Activated naive CD8-positive, alpha-beta T cell treated with anti-CD3 and anti-CD28 coated beads, Interleukin-2, amount 50 U/mL, for 16 hours (primary cell): ENCODE measurements around the gene PGC.

Experiments
- DNase-seq: peaks from one replicate; pipeline ENCODE4 v3.0.0-alpha.2; 2020; ENCODE audit warnings: low read depth, low spot score

Gene PGC

DNA sequence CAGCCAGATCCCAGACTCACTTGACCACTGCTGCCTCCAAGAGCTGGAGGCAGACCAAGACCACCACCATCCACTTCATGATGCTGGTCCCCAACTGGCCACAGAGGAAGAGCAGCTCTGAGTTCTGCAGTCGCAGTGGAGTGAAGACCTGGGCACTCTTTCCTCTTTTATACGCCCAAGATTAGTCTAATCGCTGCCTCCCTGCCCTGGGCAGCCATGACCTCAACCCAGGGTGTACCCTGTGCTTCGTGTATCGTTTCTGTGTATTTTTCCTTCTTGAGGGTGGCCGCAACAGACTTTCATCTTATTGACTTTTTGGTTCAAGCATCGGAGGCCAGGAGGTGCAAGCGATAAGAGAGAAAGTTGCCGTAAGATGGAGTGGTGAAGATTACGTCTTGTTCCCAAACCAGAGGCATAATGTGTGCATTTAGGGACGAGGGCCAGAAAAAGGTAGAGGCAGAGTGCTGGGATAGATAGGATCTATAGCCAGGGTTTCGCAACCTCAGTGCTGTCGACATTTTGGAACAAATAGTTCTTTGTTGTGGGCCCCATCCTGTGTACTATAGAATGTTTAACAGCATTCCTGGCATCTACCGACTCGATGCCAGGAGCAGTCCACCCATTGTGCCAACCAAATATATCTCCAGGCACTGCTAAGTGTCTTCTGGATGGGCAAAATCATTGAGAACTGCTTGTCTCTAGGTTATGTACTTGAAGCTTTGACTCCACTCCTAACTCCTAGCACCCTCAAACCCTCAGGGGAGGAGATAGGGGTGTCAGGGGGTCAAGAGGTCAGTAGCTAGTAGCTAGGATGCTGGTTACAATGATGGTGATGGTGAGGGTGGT is at the start of gene PGC:
Gene PGC (minus strand): TSS at position 142 of the 846 bp plus-strand sequence. CDS start 63 bp downstream, at position 79.
- DNase-seq, result no peak

DNA sequence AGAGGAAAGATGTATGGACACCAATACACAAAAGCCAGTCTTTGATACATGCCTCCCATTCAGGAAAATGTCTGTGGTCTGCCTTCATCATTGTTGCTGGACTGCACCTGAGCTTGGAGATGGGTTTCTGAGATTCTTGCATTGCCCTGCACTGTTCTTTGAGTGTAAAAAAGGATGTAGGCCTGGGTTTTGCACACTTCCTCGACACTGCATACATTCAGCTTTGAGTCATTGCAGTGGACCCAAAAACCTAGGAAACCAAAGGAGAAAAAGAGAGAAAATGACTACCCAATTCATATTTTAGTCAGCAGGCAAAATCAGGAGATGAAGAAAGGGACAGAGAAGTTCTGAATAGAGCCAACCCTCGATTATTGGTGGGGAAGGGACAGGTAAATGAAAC is 49.3 kb upstream of the PGC start:
- no peak for DNase-seq

- no peak for DNase-seq
Measured at GRCh38 chr6:41791984-41792383, 44.8 kb upstream of the PGC start.

- no peak for DNase-seq
Measured at GRCh38 chr6:41791305-41791704, 44.1 kb upstream of the PGC start.

- DNase-seq, result no peak
Measured at GRCh38 chr6:41790045-41790444, 42.8 kb upstream of the PGC start.

- DNase-seq, result no peak
Measured at GRCh38 chr6:41789390-41789724, 42.2 kb upstream of the PGC start.

DNA sequence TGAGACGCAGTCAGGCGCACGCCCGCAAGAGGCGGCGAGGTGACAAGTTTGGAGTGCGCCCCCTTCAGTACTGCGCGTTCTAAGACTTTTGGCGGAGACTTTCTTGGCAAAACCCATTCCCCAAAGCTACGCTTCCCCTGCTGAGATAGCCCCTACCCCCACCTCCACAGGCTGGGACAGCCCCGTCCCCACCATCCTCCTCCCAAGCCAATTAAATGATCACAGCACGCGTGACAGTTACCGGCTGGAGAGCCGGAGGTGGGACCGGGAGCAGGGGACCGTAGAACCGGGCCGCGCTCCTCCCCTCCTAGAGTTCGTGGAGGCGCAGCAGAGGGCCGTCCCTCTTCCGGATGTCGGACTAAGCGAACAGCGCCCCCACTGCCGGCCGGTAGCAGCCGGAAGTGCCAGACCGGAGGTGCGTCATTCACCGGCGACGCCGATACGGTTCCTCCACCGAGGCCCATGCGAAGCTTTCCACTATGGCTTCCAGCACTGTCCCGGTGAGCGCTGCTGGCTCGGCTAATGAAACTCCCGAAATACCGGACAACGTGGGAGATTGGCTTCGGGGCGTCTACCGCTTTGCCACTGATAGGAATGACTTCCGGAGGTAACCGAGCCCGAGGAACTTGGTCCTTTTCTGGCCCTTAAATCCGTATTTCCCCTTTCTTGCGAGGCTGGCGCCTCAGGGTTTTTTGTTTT is 40.2 kb upstream of the PGC start, which contains the start of gene TOMM6:
Gene TOMM6 (plus strand): TSS at position 476 of the 699 bp plus-strand sequence. CDS start 4 bp downstream, at position 480.
- peak; percentile 91 for DNase-seq

GRCh38 chr6:41786451-41787218 is 39.4 kb upstream of the PGC start:
- peak; percentile 72 for DNase-seq

DNA sequence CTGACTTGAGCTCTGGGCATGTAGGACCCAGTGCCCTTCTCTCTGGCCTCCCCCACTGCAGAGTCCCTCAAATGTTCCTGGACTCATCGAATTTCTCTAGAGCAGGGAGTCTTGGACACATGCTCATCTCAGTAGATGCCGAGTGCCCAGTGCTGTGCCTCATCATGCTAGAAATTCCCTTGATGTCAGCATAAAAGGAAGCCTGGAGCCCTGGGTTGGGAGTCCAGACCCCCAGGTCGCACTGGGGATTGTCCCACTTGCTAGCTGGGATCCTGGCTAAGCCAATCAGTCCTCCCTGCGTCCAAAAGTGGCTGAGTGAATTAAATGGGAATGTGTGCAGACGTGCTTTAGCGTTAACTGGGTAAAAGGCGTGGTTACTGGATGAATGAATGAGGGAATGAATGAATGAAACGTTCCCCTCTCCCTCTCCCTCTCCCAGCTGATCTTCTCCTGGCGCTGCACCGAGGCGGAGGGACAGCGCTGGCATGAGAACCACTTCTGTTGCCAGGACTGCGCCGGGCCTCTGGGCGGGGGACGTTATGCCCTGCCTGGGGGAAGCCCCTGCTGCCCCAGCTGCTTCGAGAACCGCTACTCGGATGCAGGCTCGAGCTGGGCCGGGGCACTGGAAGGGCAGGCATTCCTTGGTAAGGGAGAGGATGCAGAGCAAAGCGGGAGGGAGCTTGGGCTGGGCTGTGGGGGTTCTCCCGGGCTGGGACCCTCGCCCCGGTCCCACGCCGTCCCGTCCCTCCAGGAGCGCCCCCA is 38.7 kb upstream of the PGC start:
- no peak for DNase-seq

DNA sequence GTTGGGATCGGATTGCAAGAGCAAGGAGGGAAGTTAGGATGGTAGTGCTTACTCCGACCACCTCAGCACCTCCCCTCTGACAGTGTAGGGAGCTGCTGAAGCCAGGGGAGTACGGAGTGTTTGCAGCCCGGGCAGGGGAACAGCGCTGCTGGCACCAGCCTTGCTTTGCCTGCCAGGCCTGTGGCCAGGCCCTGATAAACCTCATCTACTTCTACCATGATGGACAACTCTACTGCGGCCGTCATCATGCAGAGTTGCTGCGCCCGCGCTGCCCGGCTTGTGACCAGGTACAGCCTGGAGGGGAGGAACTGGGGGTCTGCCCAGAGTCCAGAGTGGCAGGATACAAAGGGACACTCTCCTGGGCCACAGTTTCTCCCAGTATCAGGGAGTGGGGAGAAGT is 38.1 kb upstream of the PGC start:
- no peak for DNase-seq

DNA sequence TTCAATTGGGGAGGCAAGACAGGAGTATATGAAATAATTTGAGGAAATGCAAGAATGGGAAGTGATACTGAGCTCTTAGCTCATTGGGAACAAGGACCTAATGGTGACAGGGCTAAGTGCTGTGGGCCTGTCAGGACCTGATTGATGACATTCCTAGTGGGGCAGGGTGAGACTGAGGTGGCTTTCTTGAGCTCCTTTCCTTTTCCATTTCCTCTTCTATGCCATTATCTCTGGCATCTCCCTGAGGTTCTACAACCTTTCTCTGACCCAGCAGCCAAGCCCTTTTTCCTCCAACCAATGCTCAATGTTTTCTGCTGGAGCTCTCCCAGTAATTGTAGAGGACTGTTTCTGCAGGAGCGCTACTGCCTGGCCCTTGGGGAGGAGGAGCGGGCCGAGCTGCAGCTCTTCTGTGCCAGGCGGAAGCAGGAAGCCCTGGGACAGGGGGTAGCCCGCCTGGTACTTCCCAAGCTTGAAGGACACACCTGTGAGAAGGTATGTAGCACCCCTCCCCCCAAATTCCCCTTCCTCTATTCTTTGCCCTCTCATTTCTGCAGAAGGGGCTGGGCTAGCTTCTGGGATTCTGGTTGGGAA is 37.5 kb upstream of the PGC start:
- no peak for DNase-seq

DNA sequence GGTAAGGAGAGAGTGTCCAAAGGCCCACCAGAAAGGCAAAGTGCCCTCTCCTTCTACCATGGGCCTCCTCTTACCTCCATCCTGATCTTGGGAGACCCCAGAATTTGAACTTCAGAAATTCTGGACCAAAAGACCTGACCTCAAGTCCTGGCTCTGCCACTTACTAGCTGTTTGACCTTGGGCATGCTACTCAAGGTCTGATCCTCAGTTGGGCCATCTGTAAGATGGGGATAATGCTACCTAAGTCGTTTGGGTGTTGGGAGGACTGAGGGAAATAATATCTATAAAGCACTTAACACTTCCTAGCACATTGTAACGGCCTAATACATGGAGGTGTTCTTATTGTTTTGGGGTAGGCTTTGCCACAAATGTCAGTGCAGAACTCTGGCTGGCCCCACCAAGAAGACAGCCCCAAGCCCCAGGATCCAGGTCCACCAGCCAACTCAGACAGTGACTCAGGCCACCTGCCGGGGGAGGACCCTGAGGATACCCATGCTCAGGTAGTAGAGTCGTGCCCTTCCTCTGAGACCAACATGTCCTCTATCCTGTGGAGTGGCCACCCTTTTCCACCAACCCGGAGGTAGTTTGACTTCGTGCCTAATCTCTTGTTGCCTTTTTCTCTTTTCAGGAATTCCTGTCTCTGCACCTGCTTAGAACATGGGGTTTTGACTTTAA is 36.0 kb upstream of the PGC start:
- DNase-seq, result no peak

GRCh38 chr6:41781366-41781730 is 34.2 kb upstream of the PGC start:
- DNase-seq, result no peak

DNA sequence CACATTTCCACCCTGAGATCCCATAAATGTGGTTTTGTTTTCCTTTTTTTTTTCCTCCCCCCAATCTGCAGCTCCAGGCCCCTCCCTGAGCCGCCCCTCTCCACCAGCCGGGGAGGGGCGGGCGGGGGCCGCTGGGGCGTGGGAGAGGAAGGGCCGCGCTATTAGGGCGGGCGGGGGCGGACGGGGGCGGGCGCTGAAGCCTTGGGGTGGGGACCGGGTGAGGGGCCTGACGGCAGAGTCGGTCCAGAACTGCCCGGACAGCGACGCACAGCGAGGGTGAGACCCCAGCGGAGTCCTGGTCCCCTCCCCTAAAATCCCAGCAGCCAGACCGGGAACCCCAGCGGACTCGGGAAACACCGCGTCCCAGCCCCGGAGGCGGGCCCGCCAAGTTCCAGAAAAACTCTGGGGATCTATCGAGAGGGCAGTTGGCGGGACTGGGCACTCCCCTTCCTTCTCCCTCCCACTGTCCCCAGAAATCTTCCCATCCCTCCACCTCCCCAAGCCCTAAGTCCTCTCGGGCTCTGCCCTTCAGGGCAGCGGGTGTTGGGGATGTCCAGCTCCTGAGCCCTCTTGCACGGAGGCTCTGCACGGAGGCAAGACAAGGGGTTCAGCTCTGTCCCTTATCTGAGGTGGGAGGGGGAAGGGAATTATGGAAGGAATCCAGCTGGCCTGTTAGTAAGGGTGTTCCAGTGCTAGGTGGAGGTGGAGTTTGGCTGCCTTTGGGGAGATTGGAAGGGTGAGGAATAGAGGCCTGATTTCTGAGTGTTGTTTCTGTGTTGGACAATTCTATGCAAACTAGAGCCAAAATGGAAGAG is 33.6 kb upstream of the PGC start, which contains the start of gene PRICKLE4:
Gene PRICKLE4 (plus strand): TSS at position 232 of the 815 bp plus-strand sequence. CDS start 2,692 bp downstream, outside the sequence.
- no peak for DNase-seq

DNA sequence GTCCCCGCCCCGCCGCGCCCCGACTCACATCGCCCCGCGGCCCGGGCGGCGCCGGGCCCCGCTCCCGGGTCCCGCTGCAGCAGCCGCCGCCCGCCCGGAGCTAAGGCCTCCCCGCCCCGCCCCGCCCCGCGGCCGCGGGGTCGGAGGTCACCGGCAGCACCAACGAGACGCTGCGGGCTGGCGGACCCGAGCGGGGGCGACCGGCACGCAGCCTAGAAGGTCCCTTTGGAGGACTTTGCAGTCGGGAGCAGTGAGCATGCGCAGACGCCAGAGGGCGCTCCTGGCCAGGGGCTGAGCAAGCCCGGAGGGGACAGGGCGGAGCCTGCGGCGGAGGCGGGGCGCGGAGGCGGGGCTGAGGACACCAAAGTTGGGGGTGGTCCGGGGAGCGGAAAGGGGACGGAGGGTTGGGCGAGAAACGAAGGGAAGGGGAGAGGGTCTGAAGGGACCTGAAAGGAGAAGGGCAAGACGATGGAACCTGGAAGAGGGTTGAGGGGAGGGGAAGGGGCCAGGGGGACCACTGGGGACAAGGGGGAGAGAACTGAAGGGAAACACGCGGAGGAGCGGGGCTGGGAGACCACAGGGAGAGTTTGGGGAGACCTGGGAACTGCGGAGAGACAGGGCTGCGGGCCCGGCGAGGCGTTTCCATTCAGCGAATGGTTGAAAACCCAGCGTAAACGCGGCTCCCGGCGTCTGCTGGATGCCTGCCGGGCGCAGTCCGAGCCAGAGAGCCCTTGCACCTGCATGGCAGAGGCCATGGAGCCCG is 32.8 kb upstream of the PGC start, which contains the start of gene FRS3:
Gene FRS3 (minus strand): TSS at position 113 of the 763 bp plus-strand sequence. CDS start 2,913 bp downstream, outside the sequence.
- peak; percentile 98 for DNase-seq

DNA sequence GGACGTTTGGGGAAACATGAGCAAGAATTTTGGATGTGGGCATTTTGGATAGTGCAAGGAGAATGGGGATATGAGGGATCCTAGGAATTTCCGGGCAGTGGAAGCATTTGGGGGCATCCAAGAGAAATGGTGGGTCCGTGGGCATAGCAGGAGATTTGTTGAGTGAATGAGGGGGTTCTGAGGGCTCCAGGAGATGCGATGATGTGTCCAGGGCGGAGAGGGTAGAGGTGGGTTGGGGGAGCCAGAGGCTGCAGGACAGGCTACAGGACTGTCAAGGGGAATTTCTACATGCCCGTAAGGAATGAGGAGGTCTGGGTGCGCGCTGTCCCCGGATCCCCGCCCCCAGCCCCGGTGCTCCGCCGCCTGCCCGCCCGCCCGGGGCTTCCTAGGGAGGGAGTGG is 32.1 kb upstream of the PGC start:
- no peak for DNase-seq

DNA sequence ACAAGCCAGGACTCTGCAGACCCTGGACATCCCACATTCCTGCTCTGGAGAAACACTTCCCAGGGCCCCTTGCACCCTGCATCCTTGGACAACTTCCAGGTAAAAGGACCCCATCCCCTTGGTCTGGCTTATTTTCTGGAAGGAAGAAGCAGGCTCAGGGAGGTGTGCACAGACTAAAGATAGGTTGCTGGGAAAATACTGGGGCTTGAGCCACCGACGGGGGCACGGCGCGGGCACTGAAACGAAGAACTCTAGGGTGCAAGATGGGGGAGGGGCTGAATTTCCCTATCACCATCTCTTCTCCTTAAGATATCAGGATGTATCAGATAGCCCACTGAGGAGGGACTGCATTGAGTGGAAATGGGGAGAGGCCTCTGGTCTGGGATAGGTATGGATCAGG is 31.7 kb upstream of the PGC start:
- DNase-seq, result no peak

DNA sequence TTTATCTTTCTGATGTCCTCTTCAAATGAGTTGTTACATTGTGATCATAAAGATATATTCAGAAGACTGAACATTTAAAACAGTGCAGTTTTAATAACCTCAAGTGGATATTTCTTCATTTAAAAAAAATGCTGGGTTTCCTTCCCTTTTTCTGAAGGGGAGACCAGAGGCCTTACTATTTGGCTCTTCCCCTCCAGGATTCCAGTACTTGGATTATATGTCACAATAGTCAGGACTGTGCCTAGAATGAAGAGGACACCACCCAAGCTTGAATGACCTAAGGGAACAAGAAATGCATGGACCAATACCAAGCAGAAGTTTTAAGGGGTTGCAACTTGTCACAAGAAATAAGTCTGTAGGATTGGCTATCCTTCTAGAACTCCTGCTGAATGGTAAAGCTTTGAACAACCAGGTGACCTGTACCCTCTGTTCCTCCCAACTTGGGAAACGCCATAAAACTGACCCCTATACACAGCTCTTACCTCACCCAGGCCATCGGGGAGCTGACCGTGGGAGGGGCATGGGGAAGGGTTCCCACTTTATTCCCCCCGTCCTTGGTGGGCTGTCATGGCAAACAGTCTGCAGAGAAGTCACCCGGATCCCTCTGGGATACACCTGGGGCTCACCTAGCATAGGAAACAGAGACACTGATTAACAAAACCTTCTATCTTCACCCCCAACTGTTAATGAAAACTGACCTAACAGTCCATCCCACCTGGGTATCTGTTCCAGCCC is 30.5 kb upstream of the PGC start:
- no peak for DNase-seq
